Mucosa of rectum (tissue), 2 donors: ENCODE data around the gene IRX2.

Experiments
- H3K27ac ChIP-seq, 2 donors: one replicate each; pipeline ENCODE4 v1.7.0; 2013; ENCODE audit warnings: inconsistent platforms in 2 of 2, low read depth in 2 of 2, low read length in 2 of 2
- H3K27me3 ChIP-seq, 2 donors: one replicate each; pipeline ENCODE4 v1.7.0; 2013; ENCODE audit warnings: low read length in 2 of 2; ENCODE audit not compliant: control insufficient read depth in 2 of 2, insufficient read depth in 2 of 2
- H3K36me3 ChIP-seq, 2 donors: one replicate each; pipeline ENCODE4 v1.7.0; 2013; ENCODE audit warnings: low read length in 2 of 2; ENCODE audit not compliant: control insufficient read depth in 2 of 2, insufficient read depth in 2 of 2
- H3K4me1 ChIP-seq, 2 donors: one replicate each; pipeline ENCODE4 v1.7.0; 2013; ENCODE audit warnings: low read length in 2 of 2, mild to moderate bottlenecking in 1 of 2; ENCODE audit not compliant: control insufficient read depth in 2 of 2, insufficient read depth in 2 of 2
- H3K4me3 ChIP-seq, 2 donors: one replicate each; pipeline ENCODE4 v1.7.0; 2013; ENCODE audit warnings: low read length in 2 of 2
- H3K9ac ChIP-seq, 2 donors: one replicate each; pipeline ENCODE4 v1.7.0; 2013; ENCODE audit warnings: low read length in 2 of 2, low read depth in 1 of 2, mild to moderate bottlenecking in 1 of 2
- H3K9me3 ChIP-seq, 2 donors: one replicate each; pipeline ENCODE4 v1.7.0; 2013; ENCODE audit warnings: low read length in 2 of 2; ENCODE audit not compliant: control insufficient read depth in 2 of 2
- donor health status: healthy.
- donor health status: Normal muscosa, but diverticular disease.

Gene IRX2

DNA sequence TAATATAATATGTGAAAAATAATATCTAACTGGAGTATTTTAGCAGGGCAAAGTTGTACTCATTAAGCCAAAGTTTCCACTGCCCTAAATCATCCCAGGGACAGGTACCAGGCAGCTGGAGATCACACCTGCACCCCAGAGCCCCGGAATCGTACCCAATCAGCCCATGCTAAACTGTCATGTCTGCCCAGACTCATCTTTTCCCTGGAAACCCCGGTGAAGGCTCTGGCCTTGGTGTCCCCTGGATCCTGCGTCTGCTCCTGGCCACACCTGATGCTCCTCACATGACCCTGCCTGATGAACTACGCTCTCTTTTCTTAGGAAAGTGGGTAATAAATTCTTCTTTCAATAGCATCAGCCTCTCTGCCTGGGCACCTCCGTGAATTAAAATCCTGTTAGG is 15.6 kb upstream of the IRX2 start:
- Histone ChIP-seq H3K27me3 (no peaks in the 10 kb centered on the region), H3K4me1 (no peaks in the 10 kb centered on the region), H3K27ac (no peak overlapping the region), H3K4me3 (no peak overlapping the region), H3K9ac (no peak overlapping the region), H3K9me3 (no peaks in the 10 kb centered on the region), H3K36me3 (no peaks in the 10 kb centered on the region)

DNA sequence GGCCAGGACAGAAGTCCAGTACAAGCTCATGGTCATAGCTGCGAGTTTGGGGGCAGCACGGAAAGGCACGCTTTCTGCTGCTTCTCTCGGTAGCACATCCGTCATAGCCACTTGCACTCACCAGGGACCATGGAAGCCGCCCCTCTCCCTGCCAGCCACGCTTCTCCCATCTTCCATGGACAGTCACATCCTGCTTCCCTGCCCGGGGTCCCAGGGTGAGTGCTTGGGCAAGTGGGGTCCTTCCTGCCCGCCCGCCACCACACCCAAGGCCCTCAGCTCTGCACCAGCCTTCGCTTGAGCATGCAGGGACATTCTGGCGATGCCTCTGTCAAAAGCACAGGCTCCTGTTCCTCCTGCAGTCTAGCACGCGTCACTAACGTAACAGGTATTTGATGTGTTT is 13.1 kb upstream of the IRX2 start:
- H3K36me3 ChIP-seq: no peaks in the 10 kb centered on the region
- H3K27me3 ChIP-seq: no peaks in the 10 kb centered on the region
- H3K4me1 ChIP-seq: no peaks in the 10 kb centered on the region
- H3K9ac ChIP-seq: no peak overlapping the region
- no peaks in the 10 kb centered on the region for H3K9me3 ChIP-seq
- no peak overlapping the region for H3K4me3 ChIP-seq
- H3K27ac ChIP-seq: no peak overlapping the region

DNA sequence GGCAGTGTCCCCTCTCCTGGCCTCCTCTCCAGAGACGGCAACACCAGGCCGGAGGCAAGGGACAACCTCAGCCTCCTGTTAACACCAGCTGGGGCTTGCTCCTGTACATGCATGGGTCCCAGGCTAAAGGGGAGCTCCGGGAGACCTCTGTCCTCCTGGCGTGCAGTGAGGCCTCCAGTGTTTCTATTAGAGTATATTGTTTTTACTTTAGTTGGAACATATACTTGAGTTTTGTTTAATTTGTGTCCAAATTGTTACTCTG is 12.0 kb upstream of the IRX2 start:
- Histone ChIP-seq H3K27me3 (peaks cover 4 to 5% of the 10 kb centered on the region in 2 donors), H3K9ac (no peak overlapping the region), H3K4me3 (no peak overlapping the region), H3K36me3 (no peaks in the 10 kb centered on the region), H3K27ac (no peak overlapping the region), H3K4me1 (no peaks in the 10 kb centered on the region), H3K9me3 (no peaks in the 10 kb centered on the region)

GRCh38 chr5:2762744-2763532 is 11.5 kb upstream of the IRX2 start:
- peaks cover 4 to 5% of the 10 kb centered on the region in 2 donors for H3K27me3 ChIP-seq

DNA sequence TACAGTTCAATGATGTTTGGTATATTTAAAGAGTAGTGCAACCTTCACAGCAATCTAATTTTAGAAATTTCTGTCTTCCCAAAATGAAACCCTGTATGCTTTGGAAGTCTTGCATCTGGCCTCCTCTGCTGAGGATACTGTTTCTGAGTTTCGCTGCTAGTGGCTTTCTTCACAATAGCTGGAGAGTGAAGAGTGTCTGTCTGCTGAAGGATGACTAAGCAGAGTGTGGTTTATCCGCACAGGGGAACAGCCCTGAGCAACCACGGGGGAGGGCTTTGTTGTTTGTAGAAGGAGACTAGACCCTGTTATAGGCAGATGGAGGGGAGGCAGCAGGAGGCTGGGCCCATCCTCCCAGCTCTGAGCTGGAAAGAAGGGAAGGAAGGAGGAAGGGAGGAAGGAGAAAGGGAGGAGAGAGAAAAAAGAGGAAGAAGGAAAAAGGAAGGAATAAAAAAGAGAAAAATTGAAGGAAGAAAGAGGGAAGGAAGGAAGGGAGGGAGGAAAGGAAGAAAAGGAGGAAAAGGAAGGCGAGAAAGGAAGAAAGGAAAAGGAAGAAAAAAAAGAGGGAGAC is 10.5 kb upstream of the IRX2 start:
- H3K9ac ChIP-seq: no peak overlapping the region
- no peaks in the 10 kb centered on the region for H3K9me3 ChIP-seq
- H3K4me1 ChIP-seq: no peaks in the 10 kb centered on the region
- no peaks in the 10 kb centered on the region for H3K36me3 ChIP-seq
- no peak overlapping the region for H3K4me3 ChIP-seq
- H3K27me3 ChIP-seq: peaks cover 4 to 9% of the 10 kb centered on the region in 2 donors
- no peak overlapping the region for H3K27ac ChIP-seq

More at GRCh38 chr5:2762744-2763532, 11.5 kb upstream of the IRX2 start:
- Histone ChIP-seq H3K36me3 (no peaks in the 10 kb centered on the region), H3K27ac (no peak overlapping the region), H3K4me3 (no peak overlapping the region), H3K9me3 (no peaks in the 10 kb centered on the region), H3K9ac (no peak overlapping the region), H3K4me1 (no peaks in the 10 kb centered on the region)

DNA sequence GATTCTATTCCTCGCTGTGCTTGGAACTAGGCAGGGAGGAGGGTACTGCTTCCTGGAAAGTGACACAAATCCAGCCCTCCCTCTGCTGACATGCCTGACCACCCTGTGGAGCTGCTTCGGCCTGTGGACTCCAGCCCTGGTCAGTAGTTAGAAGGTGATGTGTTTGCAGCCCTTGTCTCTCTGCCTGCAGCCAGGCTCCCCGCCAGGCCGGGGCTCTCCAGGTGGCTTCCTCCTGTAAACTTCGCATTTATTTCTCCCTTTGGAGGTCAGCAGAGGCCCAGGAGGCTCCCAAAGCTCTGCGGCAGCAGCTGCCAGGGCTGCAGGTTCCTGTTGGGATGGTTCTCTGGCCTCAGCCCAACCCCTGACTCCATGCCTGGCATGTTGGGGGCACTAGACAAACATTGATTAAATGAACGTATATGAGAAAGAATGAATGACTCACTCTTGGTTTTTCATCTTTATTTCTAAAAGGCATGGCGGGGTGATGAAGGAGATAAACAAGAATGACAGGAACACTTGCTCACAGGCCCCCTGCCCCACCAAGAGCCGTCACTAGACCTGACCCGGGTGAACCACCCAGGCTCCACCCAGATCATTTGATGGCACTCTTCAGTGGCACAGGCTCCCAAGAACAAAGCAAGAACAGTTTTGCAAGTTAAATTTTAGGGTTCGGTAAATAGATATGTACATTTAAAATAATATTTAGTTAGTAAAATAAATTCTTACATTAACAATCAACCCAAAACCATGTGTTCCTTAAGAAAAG is 8.4 kb upstream of the IRX2 start:
- H3K9ac ChIP-seq: no peak overlapping the region
- H3K27ac ChIP-seq: no peak overlapping the region
- H3K4me3 ChIP-seq: no peak overlapping the region
- H3K4me1 ChIP-seq: no peaks in the 10 kb centered on the region
- no peaks in the 10 kb centered on the region for H3K36me3 ChIP-seq
- H3K9me3 ChIP-seq: no peaks in the 10 kb centered on the region
- H3K27me3 ChIP-seq: peaks cover 8 to 16% of the 10 kb centered on the region in 2 donors

DNA sequence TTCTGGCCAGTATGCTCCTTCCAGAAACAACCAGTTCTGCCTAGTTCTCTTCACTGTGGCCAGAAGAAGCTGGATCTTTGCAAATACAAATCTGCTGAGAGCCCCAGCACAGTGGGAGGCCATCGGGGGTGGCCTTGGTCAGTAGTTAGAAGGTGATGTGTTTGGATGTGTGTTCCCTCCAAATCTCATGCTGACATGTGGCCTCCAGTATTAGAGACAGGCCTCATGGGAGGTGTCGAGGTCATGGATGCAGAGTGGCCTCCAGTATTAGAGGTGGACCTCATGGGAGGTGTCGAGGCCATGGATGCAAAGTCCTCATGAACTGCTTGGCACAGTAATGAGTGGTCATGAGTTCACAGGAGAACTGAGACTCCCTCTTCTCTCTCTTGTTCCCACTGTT is 7.6 kb upstream of the IRX2 start:
- no peaks in the 10 kb centered on the region for H3K36me3 ChIP-seq
- H3K9me3 ChIP-seq: no peaks in the 10 kb centered on the region
- no peak overlapping the region for H3K27ac ChIP-seq
- H3K4me3 ChIP-seq: no peak overlapping the region
- H3K9ac ChIP-seq: no peak overlapping the region
- H3K27me3 ChIP-seq: peaks cover 8 to 18% of the 10 kb centered on the region in 2 donors
- no peaks in the 10 kb centered on the region for H3K4me1 ChIP-seq

DNA sequence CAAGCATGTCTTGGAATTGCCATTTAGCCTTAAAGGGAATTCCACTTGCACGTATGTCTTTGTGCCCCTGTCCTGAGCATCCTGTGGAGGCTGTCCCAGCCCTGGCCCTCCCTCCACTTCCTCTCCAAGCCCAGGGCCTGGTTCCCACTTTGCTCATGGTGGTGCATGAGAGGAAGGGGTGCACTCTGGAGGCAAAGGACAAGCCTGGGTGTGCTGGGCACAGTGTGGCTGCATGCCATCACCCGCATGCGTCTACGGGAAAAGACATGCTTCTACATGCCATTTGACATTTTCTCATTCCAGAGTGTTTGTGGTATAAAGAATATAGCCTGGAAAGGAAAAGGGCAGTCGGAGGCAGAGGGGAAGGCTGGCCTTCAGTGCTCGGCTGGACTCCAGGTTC is 7.2 kb upstream of the IRX2 start:
- no peaks in the 10 kb centered on the region for H3K4me1 ChIP-seq
- H3K9ac ChIP-seq: no peak overlapping the region
- H3K4me3 ChIP-seq: no peak overlapping the region
- H3K9me3 ChIP-seq: no peaks in the 10 kb centered on the region
- no peaks in the 10 kb centered on the region for H3K36me3 ChIP-seq
- no peak overlapping the region for H3K27ac ChIP-seq
- peaks cover 8 to 20% of the 10 kb centered on the region in 2 donors for H3K27me3 ChIP-seq

DNA sequence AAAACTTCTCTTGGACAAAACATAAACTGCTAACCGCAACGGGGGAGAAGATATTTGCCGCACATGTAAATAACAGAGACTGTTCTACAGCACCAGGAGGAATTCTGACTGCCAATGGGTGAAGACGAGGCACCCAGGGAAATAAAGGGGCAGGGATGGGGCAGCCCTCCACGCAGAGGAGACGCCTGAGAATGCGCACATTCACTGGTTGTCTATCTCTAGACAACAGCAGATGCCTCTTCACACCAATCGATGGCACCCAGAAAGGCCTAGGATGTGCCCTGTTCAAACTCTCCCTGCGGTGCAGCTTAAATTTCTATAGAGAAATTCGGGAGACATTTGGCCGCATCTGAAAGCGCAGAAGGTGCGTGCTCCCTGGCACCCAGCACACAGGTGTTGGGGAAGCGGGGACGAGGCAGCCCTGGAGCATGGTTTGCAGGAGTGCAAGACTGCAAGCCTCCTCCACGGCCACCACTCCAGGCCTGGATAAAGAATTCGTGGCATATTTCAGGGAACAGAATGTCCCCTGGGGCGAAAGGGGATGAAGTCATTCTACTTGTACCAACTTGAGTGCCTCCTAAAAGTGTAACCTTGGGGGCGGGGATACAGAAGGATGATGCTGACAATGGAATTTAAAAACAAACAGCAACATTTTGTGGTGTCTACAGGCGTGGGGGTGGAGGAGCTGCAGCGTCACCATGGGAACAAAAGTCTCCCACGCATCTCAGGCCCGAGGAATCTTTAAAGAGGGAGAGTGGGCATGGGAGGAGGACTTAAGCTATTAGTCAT is 6.3 kb upstream of the IRX2 start:
- Histone ChIP-seq H3K4me3 (no peak overlapping the region), H3K36me3 (no peaks in the 10 kb centered on the region), H3K4me1 (no peaks in the 10 kb centered on the region), H3K27me3 (peaks cover 11 to 24% of the 10 kb centered on the region in 2 donors), H3K27ac (no peak overlapping the region), H3K9ac (no peak overlapping the region), H3K9me3 (no peaks in the 10 kb centered on the region)
